HG02981 (cell line): ENCODE measurements around the gene MLLT10.

Experiments
- ATAC-seq: cut with Tn5 transposase; IDR thresholded peaks from one replicate; pipeline ENCODE4 v1.9.1; 2021; ENCODE audit warnings: mild to moderate bottlenecking, moderate library complexity; ENCODE audit not compliant: unreplicated experiment

The MLLT10 gene

DNA sequence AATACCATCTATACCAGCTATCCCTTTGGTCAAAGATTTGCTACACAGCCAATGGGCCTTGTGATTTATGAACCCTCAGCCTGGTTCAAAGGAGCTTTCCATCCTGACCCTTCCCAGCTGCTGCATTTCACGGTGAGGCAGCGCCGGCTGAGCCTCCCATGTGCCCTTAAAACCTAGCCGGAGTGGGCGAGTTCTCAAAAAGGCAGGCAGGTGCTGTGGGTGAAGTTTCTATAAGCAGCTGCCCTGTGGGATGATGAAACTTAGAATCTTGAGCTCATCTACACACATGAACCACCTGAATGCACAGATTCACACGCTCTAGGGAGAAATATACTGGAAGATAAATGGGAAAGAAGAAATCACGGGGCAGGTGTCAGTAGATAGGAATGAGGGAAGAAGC lies 224.7 kb downstream of the MLLT10 start:
- no peak for ATAC-seq

DNA sequence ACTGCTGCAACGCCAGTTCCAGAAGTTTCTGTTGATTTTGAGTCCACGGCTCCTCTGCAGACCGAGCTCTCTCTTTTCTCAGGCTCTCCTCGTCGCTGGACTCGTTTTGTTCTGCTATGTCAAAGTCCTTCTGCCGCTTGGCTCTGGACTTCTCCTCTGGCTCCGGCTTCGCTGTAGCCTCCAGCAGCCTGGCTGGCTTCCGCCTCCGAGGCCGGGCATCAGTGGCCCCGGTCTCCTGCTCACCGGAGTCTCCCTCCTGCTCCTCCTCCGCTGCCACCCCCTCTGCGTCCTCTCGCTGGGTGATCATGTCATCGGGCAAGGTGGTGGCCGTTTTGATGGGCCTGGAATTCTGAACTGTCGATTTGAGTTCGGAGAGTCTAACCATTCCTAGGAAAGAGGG lies 225.2 kb downstream of the MLLT10 start:
- ATAC-seq, result no peak

DNA sequence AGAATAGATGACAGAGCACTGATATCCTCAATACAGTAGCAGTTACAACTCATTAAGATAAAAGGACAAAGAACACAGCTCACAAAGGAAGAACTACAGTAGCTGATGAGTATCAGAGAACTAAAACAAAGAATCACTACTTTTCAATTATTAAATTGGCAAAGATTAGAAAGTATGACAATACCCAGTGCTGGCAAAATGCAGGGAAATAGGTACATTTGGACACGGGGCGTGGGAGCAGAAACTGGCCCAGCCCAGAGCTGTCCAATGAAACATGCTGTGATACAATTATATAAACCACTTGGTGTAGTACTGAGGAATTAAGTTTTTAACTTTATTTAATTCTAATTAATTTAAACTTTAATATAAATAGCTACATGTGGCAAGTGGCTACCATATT lies 226.3 kb downstream of the MLLT10 start:
- no peak for ATAC-seq

DNA sequence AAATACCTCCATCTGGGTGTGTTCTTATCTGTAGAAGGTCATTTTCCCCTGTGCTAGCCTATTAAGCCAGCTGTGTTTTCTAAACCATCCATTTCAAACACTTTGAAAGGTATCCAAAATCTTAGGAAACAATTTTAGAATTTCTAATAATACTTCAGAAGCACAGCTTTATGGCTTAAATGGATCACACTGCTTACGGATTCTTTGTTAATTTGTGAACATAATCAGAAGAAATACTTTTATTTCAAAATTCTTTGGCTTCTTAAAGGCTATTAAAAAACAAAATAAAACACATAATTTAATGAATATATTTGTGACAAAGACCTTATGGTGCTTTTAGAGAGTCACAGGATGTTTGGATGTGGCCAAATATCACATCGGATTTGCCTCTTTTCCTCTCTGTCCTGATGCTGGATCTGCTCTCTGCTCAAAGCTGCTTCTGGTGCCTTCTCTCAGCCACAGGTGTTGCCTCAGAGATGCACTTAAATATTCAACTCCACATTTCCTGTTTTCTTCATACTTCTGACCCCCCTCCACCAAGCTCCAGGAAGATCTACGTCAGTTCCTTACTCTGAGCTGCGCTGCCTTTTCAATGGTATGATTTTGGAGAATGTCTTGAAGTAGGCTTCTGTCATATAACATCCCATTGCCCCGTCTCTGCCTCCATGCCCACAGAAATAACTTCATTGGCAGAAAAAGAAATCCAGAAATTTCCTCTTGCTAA lies 230.6 kb downstream of the MLLT10 start:
- ATAC-seq, result no peak

DNA sequence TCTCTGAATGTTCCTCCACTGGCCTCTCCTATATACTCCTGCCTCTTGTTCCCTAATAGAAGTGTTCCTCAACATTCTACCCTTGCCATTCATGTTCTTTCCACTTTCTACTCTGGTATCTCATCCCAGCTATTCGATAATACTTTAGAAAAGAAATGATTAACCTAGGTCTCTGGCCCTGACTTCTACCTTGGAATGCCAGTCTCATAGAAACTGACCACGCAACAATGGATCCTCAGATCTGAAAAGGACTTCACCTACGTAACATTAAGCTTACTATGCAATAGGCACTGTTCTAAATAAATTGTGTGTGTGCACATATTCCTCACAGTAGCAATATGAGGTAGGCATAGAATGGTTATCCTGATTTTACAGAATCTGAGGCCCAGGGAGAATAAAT lies 235.0 kb downstream of the MLLT10 start:
- no peak for ATAC-seq

DNA sequence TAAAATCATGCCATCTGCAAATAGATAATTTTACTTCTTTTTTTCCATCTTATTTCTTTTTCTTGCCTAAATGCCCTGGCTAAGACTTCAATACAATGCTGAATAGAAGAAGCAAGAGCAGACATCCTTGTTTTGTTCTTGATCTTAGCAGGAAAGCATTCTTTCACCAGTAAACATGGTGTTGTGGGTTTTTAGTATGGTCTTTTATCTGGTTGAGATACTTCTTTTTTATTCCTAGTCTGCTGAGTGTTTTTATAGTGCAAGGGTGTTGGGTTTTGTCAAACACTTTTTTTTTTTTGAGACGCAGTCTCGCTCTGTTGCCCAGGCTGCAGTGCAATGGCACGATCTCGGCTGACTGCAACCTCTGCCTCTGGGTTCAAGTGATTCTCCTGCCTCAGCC lies 237.2 kb downstream of the MLLT10 start:
- no peak for ATAC-seq

DNA sequence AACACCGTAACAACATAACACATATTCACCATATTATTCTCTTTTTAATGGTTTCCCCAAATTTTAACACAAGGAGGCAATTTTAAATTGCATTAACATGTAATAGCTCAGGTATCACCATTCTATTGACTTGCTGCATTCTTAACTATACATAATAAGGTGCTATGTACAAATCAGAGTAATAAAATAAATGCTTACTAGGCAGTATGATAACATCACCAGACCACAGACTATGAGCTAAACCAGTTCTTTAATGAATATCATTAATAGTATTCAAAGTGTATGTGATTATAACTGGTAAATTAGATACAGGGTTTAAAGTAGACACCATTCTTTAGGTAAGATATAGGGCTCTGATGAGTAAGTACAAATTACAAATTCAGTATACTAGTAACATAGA lies 242.9 kb downstream of the MLLT10 start:
- ATAC-seq, result no peak

DNA sequence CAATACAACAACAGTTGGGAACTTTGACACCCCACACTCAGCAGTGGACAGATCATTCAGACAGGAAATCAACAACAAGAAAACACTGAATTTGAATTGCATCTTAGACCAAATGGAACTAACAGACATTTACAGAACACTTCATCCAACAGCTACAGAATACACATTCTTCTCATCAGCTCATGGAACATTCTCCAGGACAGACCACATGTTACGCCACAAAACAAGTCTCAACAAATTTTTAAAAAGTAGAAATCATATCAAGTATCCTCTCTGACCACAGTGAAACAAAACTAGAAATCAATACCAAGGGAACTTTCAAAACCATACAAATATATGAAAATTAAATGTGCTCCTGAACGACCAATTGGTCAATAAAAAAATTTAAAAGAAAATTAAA lies 257.2 kb downstream of the MLLT10 start:
- no peak for ATAC-seq
